Measurements from ENCODE around the gene TGFA. TPM values are rescaled to one million over a fixed set of nuclear protein-coding genes. Genes with fewer than 3 reads are reported as not detected.

The TGFA gene
- total RNA-seq, 1 donor from 2014 or later = 4.7 TPM

DNA sequence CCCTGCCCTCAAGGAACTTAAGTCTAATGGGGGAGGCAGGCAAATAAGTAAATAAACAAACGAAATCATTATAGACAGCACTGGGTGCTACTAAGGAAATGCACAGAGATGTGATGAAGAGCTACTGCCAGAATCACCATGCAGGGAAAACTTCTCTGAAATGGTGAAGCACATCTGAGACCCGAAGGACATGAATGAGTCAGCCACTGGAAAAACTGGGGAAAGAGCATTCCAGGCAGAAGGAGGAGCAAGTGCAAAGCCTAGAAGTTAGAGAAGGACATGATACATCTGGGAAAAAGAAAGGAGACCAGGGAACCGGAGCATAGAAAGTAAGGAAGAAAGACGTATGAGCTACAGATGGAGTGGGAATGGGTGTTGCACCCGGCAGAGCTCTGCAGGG lies 56.8 kb downstream of the TGFA start:
- H3K4me3 Mint-ChIP-seq (ENCODE audit: unreplicated experiment) = no peak overlapping the region
- H3K36me3 Mint-ChIP-seq (ENCODE audit: low read depth, unreplicated experiment) = no peaks in the 10 kb centered on the region
- TF ChIP-seq, protein P1, sequence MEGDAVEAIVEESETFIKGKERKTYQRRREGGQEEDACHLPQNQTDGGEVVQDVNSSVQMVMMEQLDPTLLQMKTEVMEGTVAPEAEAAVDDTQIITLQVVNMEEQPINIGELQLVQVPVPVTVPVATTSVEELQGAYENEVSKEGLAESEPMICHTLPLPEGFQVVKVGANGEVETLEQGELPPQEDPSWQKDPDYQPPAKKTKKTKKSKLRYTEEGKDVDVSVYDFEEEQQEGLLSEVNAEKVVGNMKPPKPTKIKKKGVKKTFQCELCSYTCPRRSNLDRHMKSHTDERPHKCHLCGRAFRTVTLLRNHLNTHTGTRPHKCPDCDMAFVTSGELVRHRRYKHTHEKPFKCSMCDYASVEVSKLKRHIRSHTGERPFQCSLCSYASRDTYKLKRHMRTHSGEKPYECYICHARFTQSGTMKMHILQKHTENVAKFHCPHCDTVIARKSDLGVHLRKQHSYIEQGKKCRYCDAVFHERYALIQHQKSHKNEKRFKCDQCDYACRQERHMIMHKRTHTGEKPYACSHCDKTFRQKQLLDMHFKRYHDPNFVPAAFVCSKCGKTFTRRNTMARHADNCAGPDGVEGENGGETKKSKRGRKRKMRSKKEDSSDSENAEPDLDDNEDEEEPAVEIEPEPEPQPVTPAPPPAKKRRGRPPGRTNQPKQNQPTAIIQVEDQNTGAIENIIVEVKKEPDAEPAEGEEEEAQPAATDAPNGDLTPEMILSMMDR (IDR thresholded peaks at IDR 0.05; ENCODE audit: unreplicated experiment) = no peak
- H3K4me1 Mint-ChIP-seq (ENCODE audit: unreplicated experiment) = no peaks in the 10 kb centered on the region
- no peak overlapping the region for H3K27ac Mint-ChIP-seq (ENCODE audit: unreplicated experiment)
- H3K27me3 Mint-ChIP-seq (ENCODE audit: unreplicated experiment) = peaks cover 4% of the 10 kb centered on the region
- DNase-seq (ENCODE audit: low spot score) = no peak
- H3K9me3 Mint-ChIP-seq (ENCODE audit: unreplicated experiment) = no peaks in the 10 kb centered on the region

- no peak for DNase-seq (ENCODE audit: low spot score)
- H3K27me3 Mint-ChIP-seq (ENCODE audit: unreplicated experiment) = peaks cover 4% of the 10 kb centered on the region
- peaks cover 4% of the 10 kb centered on the region for H3K4me1 Mint-ChIP-seq (ENCODE audit: unreplicated experiment)
- TF ChIP-seq, protein P1 (IDR thresholded peaks at IDR 0.05; ENCODE audit: unreplicated experiment) = no peak
- no peak overlapping the region for H3K27ac Mint-ChIP-seq (ENCODE audit: unreplicated experiment)
- H3K36me3 Mint-ChIP-seq (ENCODE audit: low read depth, unreplicated experiment) = no peaks in the 10 kb centered on the region
- H3K9me3 Mint-ChIP-seq (ENCODE audit: unreplicated experiment) = no peaks in the 10 kb centered on the region
- no peak overlapping the region for H3K4me3 Mint-ChIP-seq (ENCODE audit: unreplicated experiment)
These were observed 59.2 kb downstream of the TGFA start for GRCh38 chr2:70494293-70494886.

DNA sequence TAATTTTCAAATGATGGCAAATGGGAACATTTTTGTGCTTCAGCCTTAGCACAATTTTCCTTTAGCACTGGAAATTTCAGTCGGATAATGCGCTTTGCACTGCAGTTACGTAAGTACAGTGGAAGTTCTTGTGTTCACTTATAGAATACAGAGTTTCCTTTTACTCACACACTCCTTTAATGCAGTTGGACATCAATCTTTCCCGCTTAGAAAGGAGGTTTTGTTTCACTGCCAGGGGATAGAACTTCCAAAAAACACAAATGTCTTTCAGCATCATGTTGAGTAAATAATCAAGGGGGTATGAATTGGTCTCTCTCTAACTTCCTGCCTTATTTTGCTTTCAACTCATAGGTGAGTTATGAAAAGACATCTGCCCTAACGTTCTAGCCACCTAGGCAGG lies 63.2 kb downstream of the TGFA start:
- no peak for DNase-seq (ENCODE audit: low spot score)
- TF ChIP-seq, protein P1 (IDR thresholded peaks at IDR 0.05; ENCODE audit: unreplicated experiment) = no peak
- Mint-ChIP-seq H3K36me3 (ENCODE audit: low read depth, unreplicated experiment) (no peaks in the 10 kb centered on the region), H3K27me3 (ENCODE audit: unreplicated experiment) (peaks cover 2% of the 10 kb centered on the region), H3K4me3 (ENCODE audit: unreplicated experiment) (no peak overlapping the region), H3K4me1 (ENCODE audit: unreplicated experiment) (peaks cover 14% of the 10 kb centered on the region), H3K9me3 (ENCODE audit: unreplicated experiment) (no peaks in the 10 kb centered on the region), H3K27ac (ENCODE audit: unreplicated experiment) (no peak overlapping the region)

- H3K9me3 Mint-ChIP-seq (ENCODE audit: unreplicated experiment) = no peaks in the 10 kb centered on the region
- TF ChIP-seq, protein P1 (IDR thresholded peaks at IDR 0.05; ENCODE audit: unreplicated experiment) = no peak
These were observed 64.5 kb downstream of the TGFA start for GRCh38 chr2:70489165-70489564.

GRCh38 chr2:70484086-70484485 lies 69.5 kb downstream of the TGFA start:
- peaks cover 2% of the 10 kb centered on the region for H3K27me3 Mint-ChIP-seq (ENCODE audit: unreplicated experiment)
- H3K36me3 Mint-ChIP-seq (ENCODE audit: low read depth, unreplicated experiment) = no peaks in the 10 kb centered on the region
- TF ChIP-seq, protein P1 (IDR thresholded peaks at IDR 0.05; ENCODE audit: unreplicated experiment) = no peak

More at GRCh38 chr2:70489165-70489564, 64.5 kb downstream of the TGFA start:
- H3K36me3 Mint-ChIP-seq (ENCODE audit: low read depth, unreplicated experiment) = no peaks in the 10 kb centered on the region
- no peak overlapping the region for H3K4me3 Mint-ChIP-seq (ENCODE audit: unreplicated experiment)
- H3K27me3 Mint-ChIP-seq (ENCODE audit: unreplicated experiment) = peaks cover 2% of the 10 kb centered on the region
- H3K4me1 Mint-ChIP-seq (ENCODE audit: unreplicated experiment) = peaks cover 14% of the 10 kb centered on the region
- no peak overlapping the region for H3K27ac Mint-ChIP-seq (ENCODE audit: unreplicated experiment)
- DNase-seq (ENCODE audit: low spot score) = no peak

More at GRCh38 chr2:70484086-70484485, 69.5 kb downstream of the TGFA start:
- H3K4me3 Mint-ChIP-seq (ENCODE audit: unreplicated experiment) = no peak overlapping the region
- H3K4me1 Mint-ChIP-seq (ENCODE audit: unreplicated experiment) = peaks cover 8% of the 10 kb centered on the region
- H3K27ac Mint-ChIP-seq (ENCODE audit: unreplicated experiment) = no peak overlapping the region
- DNase-seq (ENCODE audit: low spot score) = no peak
- H3K9me3 Mint-ChIP-seq (ENCODE audit: unreplicated experiment) = no peaks in the 10 kb centered on the region

Data from endothelial cell (in vitro differentiated cells).